ENCODE measurements around the gene AAK1. TPM values are rescaled to one million over a fixed set of nuclear protein-coding genes. Genes with fewer than 3 reads are reported as not detected.

The AAK1 gene
- total and polyA plus RNA-seq, 7 donors: 7.8 to 95.2 (median 52.5) TPM

DNA sequence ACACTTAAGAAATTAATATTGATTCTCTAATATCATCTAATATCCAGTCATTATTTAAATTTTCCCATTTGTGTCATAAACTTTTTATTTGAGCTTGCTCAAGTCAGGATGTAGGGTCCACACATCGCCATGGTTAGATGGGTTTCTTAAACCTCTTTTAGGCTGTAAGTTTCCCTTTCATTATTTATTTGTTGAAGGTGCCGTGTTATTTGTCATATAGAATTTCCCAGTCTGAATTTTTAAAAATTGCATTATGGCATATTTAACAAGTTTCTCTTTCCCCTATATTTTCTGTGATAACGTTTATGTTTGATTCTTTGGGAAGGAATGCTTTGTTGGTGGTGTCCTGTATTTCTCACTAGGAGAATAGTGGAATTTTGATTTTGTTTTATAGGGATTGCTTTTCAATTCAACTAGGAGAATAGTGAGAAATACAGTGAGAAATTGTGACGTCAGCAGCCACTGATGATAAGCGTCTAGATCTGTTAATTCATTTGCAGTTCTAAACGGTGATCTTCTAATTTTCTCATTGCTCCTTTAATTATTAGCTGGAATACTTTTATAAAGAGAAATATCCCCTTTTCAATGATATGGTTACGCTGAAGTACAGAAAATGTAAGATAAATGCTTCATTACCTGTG lies 44.6 kb upstream of the AAK1 start:
- Histone ChIP-seq H3K9me3 (no peaks in the 10 kb centered on the region), H3K4me1 (peaks cover under 1% of the 10 kb centered on the region), H3K27me3 (ENCODE audit: insufficient read depth in 3 of 3, low read length in 2 of 3) (no peaks in the 10 kb centered on the region), H3K4me3 (no peak overlapping the region), H3K36me3 (ENCODE audit: insufficient read depth in 1 of 2, low read depth in 1 of 2) (no peaks in the 10 kb centered on the region), H3K27ac (no peak overlapping the region)
- TF ChIP-seq, protein P1, sequence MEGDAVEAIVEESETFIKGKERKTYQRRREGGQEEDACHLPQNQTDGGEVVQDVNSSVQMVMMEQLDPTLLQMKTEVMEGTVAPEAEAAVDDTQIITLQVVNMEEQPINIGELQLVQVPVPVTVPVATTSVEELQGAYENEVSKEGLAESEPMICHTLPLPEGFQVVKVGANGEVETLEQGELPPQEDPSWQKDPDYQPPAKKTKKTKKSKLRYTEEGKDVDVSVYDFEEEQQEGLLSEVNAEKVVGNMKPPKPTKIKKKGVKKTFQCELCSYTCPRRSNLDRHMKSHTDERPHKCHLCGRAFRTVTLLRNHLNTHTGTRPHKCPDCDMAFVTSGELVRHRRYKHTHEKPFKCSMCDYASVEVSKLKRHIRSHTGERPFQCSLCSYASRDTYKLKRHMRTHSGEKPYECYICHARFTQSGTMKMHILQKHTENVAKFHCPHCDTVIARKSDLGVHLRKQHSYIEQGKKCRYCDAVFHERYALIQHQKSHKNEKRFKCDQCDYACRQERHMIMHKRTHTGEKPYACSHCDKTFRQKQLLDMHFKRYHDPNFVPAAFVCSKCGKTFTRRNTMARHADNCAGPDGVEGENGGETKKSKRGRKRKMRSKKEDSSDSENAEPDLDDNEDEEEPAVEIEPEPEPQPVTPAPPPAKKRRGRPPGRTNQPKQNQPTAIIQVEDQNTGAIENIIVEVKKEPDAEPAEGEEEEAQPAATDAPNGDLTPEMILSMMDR (IDR thresholded peaks at IDR 0.05): no peak
- DNase-seq (no peak), ATAC-seq (no peak)
- WGBS, 3 donors: 88 to 89% (median 89%) methylated on average over 7 of the region's 7 CpGs
- intact Hi-C loops (cut with DNase I): no loop called here

DNA sequence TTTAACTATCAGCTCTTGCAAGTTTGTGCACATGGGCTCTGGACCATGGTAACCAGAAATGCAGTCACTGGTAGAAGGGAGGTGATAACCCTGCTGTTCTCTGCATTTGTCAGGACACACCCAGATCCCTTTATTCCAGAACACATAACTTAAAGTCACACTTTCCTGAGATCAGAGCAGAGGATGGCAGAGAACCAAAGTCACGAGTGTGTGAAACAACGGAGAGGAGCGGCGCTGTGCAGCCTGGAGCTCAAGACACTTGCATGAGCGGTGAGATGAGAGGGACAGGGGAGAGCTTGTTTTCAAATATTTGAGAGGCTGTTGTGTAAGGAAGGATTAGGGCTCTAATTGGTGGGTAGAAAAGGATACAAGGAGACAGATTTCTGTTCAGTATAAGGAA lies 43.3 kb upstream of the AAK1 start:
- Histone ChIP-seq H3K27me3 (ENCODE audit: insufficient read depth in 3 of 3, low read length in 2 of 3) (no peaks in the 10 kb centered on the region), H3K36me3 (ENCODE audit: insufficient read depth in 1 of 2, low read depth in 1 of 2) (no peaks in the 10 kb centered on the region), H3K27ac (no peak overlapping the region), H3K4me1 (peaks cover 7% of the 10 kb centered on the region), H3K4me3 (no peak overlapping the region), H3K9me3 (no peaks in the 10 kb centered on the region)
- intact Hi-C loops (cut with DNase I): no loop called here
- TF ChIP-seq, protein P1 (IDR thresholded peaks at IDR 0.05): no peak
- WGBS, 3 donors: 85 to 90% (median 87%) methylated on average over 5 of the region's 5 CpGs
- DNase-seq (no peak), ATAC-seq (no peak)

DNA sequence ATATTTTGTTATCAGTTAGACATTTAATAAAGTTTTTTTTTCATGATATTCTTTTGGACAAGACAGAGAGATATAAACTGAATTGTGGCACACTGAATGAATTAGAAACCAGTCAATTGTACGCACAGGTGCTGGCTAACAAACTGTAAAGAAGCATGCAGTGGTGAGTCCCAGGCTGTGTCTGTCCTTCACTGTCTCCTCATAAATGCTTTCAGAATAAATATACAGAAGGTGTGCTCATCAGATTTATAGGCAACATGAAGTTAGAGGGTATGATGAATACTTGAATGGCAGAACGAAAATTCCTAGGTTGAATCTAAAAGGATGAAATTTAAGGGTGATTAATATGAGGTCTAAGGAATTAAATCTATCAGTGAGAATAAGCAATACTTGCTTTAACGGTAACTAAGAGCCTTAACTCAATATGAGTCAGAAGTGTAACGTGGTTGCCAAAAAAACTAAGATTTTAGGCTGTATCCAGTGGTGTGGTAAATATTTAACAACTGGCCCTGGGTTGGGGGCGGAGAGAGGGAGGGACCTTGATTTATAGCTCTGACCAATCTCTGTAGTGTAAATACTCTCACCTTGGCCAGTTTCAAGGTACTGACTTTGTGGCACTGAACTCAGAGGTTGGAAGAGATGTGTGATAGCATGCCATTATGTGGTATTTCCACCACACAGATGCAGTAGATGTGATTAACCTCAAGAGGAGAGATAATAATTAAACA lies 41.9 kb upstream of the AAK1 start:
- no peaks in the 10 kb centered on the region for H3K9me3 ChIP-seq
- no peaks in the 10 kb centered on the region for H3K27me3 ChIP-seq (ENCODE audit: insufficient read depth in 3 of 3, low read length in 2 of 3)
- H3K27ac ChIP-seq: no peak overlapping the region
- no peak for DNase-seq
- no peak for ATAC-seq
- TF ChIP-seq, protein P1 (IDR thresholded peaks at IDR 0.05): no peak
- H3K36me3 ChIP-seq (ENCODE audit: insufficient read depth in 1 of 2, low read depth in 1 of 2): no peaks in the 10 kb centered on the region
- H3K4me3 ChIP-seq: no peak overlapping the region
- intact Hi-C loops (cut with DNase I): no loop called here
- peaks cover 7% of the 10 kb centered on the region for H3K4me1 ChIP-seq
- WGBS, 3 donors: 81 to 88% (median 83%) methylated on average over 5 of the region's 5 CpGs

DNA sequence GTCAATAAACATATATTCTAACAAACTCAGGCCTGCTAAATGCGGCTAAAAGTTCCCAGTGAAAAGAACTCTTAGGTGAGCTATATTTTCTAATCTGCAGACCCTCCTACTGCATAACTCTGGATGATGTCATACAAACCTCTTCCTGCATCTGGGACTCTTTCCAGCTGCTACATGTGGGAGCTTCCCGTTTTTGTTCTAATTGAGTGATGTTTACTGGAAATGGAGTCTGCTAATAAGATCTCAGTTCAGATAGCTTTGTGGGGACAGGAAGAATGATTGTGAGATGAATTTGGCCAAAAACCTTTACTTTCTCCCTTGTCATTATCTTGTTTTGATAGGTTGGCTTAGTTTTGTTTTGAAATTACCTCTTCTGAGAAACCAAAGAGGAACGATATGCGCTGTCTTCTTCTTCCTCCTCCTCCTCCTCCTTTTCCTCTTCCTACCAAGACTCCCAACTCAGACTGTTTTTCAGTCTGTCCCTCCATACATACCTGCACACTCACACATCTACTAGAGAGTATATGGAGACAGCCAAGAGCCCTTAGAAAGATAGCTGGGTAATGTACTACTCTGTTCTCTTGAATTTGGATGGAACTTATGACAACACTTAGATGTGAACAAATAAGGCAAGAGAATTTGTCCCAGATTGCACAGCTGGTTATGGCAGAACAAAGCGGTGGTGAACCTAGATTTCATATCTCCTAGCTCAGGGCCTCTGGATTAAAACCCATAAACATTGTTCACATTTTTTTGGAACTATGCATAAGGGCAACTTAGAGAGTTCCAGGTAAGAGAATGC lies 39.8 kb upstream of the AAK1 start:
- intact Hi-C loops (cut with DNase I): no loop called here
- DNase-seq: no peak
- H3K4me3 ChIP-seq: no peak overlapping the region

More for the DNA sequence above, 39.8 kb upstream of the AAK1 start:
- H3K27me3 ChIP-seq (ENCODE audit: insufficient read depth in 3 of 3, low read length in 2 of 3): no peaks in the 10 kb centered on the region
- H3K9me3 ChIP-seq: no peaks in the 10 kb centered on the region
- TF ChIP-seq, protein P1 (IDR thresholded peaks at IDR 0.05): no peak
- H3K36me3 ChIP-seq (ENCODE audit: insufficient read depth in 1 of 2, low read depth in 1 of 2): no peaks in the 10 kb centered on the region
- ATAC-seq: peak in 1 of 4 donors; percentile 53
- peaks cover 7% of the 10 kb centered on the region for H3K4me1 ChIP-seq
- H3K27ac ChIP-seq: peak overlapping the region; percentile 58
- 60 to 68% (median 61%) methylated on average over 5 of the region's 5 CpGs for WGBS, 3 donors

Measured in psoas muscle (tissue), 8 donors.